HepG2 (cell line): Measurements from ENCODE around the gene LRRTM3. TPM values are rescaled to one million over a fixed set of nuclear protein-coding genes. Genes with fewer than 3 reads are reported as not detected.

ENCODE experiments used
- ATAC-seq: fragments of 200-7000 bp; cut with Tn5 transposase; 3 replicates; pipeline ENCODE4 v1.9.1; 2020; ENCODE audit warnings: mild to moderate bottlenecking, moderate library complexity
- BruUV-seq: library from RNA; stranded (reverse); fragments of 400-500 nt; replicated peaks from 2 replicates; lab custom pipeline; 2021; lab: Mats Ljungman, UMichigan
- CTCF ChIA-PET: fragments of 300-600 bp; formaldehyde crosslinking; extraction: SDS; loops from one replicate; lab custom pipeline; 2021; ENCODE audit warnings: low total read pairs, inconsistent platforms, low intra/inter-chr PET ratio; lab: Yijun Ruan, JAX
- POLR2A ChIA-PET: fragments of 350-600 bp; sonication (Branson Sonifier 250); formaldehyde crosslinking; loops from one replicate; lab custom pipeline; 2020; ENCODE audit warnings: antibody characterized with exemption, inconsistent platforms; lab: Yijun Ruan, JAX
- DNase-seq: peaks from one replicate; pipeline ENCODE4 v3.0.0-alpha.2; 2015; ENCODE audit warnings: low spot score
- FAIRE-seq: peaks from 3 replicates; lab custom pipeline; 2011; peaks lifted over from hg19 to GRCh38; lab: Jason Lieb, UNC
- H2AFZ ChIP-seq: one replicate; pipeline ENCODE4 v1.6.1; 2011; ENCODE audit warnings: low read length, inconsistent platforms
- H3K27ac ChIP-seq: fragments of 300-600 bp; 3 replicates; pipeline ENCODE4 v1.8.0; 2011; ENCODE audit warnings: mixed run types, mild to moderate bottlenecking, mixed read lengths, low read length, inconsistent platforms; ENCODE audit not compliant: insufficient read depth; ENCODE audit errors: extremely low read length
- H3K27me3 ChIP-seq, 2 experiments: fragments of 200-600 bp in 1 of 2; 2 replicates in 1 of 2; 3 replicates in 1 of 2; pipeline versions ENCODE4 v1.6.0 to v1.8.0; 2011; ENCODE audit warnings: low read length in 2 of 2, mild to moderate bottlenecking in 2 of 2, moderate library complexity in 2 of 2, inconsistent platforms in 1 of 2; ENCODE audit not compliant: insufficient read depth in 2 of 2, control insufficient read depth in 1 of 2
- H3K36me3 ChIP-seq, 2 experiments: fragments of 200-600 bp in 1 of 2; replicated peaks in 1 of 2; 2 replicates in 1 of 2; 3 replicates in 1 of 2; pipeline versions ENCODE4 v1.5.1 to v1.8.0; 2011; ENCODE audit warnings: low read length in 2 of 2, inconsistent platforms in 1 of 2; ENCODE audit not compliant: insufficient read depth in 2 of 2, control insufficient read depth in 1 of 2
- H3K4me1 ChIP-seq: 2 replicates; pipeline ENCODE4 v1.5.1; 2012; ENCODE audit warnings: low read length, inconsistent platforms; ENCODE audit not compliant: insufficient read depth
- H3K4me2 ChIP-seq: 2 replicates; pipeline ENCODE4 v1.6.0; 2011; ENCODE audit warnings: low read depth, low read length, inconsistent platforms
- H3K4me3 ChIP-seq, 3 experiments: fragments of 200-600 bp in 1 of 3; sonication (generic), shearing (Covaris generic) in 1 of 3; replicated peaks in 1 of 3; 2 replicates each; pipeline ENCODE4 v1.5.1; 2011 to 2016; ENCODE audit warnings: low read length in 3 of 3, inconsistent platforms in 2 of 3, low read depth in 2 of 3, mild to moderate bottlenecking in 2 of 3, control low read depth in 1 of 3, mixed read lengths in 1 of 3; ENCODE audit not compliant: insufficient read depth in 1 of 3
- H3K79me2 ChIP-seq: one replicate; pipeline ENCODE4 v1.6.1; 2011; ENCODE audit warnings: low read length, inconsistent platforms; ENCODE audit not compliant: insufficient read depth
- H3K9ac ChIP-seq: 2 replicates; pipeline ENCODE4 v1.6.0; 2011; ENCODE audit warnings: mild to moderate bottlenecking, low read depth, low read length, inconsistent platforms; ENCODE audit not compliant: insufficient read depth
- H3K9me3 ChIP-seq: 2 replicates; pipeline ENCODE4 v1.5.1; 2012; ENCODE audit warnings: mild to moderate bottlenecking, low read length
- H4K20me1 ChIP-seq: 2 replicates; pipeline ENCODE4 v1.6.0; 2011; ENCODE audit warnings: inconsistent platforms, mild to moderate bottlenecking, low read length, moderate library complexity; ENCODE audit not compliant: insufficient read depth
- ESRRA ChIP-seq: sonication (generic); formaldehyde crosslinking; IDR thresholded peaks from 2 replicates; pipeline ENCODE4 v1.5.1; 2020; ENCODE audit warnings: mild to moderate bottlenecking, low read depth, missing genetic modification reagents
- FOSL2 ChIP-seq: sonication (generic); formaldehyde crosslinking; IDR thresholded peaks from 2 replicates; pipeline ENCODE4 v1.4.0; 2020; ENCODE audit warnings: missing genetic modification reagents
- PHF20 ChIP-seq: sonication (generic); formaldehyde crosslinking; IDR thresholded peaks from 2 replicates; pipeline ENCODE4 v1.5.0; 2020; ENCODE audit warnings: mild to moderate bottlenecking, missing genetic modification reagents
- SIX1 ChIP-seq: sonication (generic); formaldehyde crosslinking; IDR thresholded peaks from 2 replicates; pipeline ENCODE4 v1.4.0; 2020; ENCODE audit warnings: missing genetic modification reagents, borderline replicate concordance
- SIX4 ChIP-seq: sonication (generic); formaldehyde crosslinking; IDR thresholded peaks from 2 replicates; pipeline ENCODE4 v1.4.0; 2020; ENCODE audit warnings: missing genetic modification reagents
- TEAD3 ChIP-seq: optimal IDR thresholded peaks from 2 replicates; pipeline ENCODE3; 2016; ENCODE audit warnings: borderline replicate concordance
- ZNF644 ChIP-seq: IDR thresholded peaks from 2 replicates; pipeline ENCODE4 v1.6.1; 2016; ENCODE audit warnings: low read depth
- ZSCAN9 ChIP-seq: IDR thresholded peaks from 2 replicates; pipeline ENCODE4 v1.6.1; 2016; ENCODE audit warnings: borderline replicate concordance
- in situ Hi-C: cut with HindIII; loops from 2 replicates; pipeline ENCODE4 v1.10.0; 2017; ENCODE audit warnings: low pct_unique_long_range_greater_than_20kb; ENCODE audit not compliant: extremely low pct_ligation_motif_present
- intact Hi-C: fragments of 100-400 bp; cut with micrococcal nuclease; formaldehyde crosslinking; loops from one replicate; pipeline ENCODE4 v1.10.0; 2022; ENCODE audit not compliant: unreplicated experiment
- polyA plus RNA-seq, 8 experiments: library from polyadenylated mRNA; depleted of rRNA in 3 of 8; stranded (reverse) in 7 of 8; unstranded in 1 of 8; fragments of >200 nt; fragmentation: Illumina TruSeq in 4 of 8; extraction: Trizol in 4 of 8; gene quantifications; 2 replicates each; pipeline versions ENCODE4 v1.2.1 to v1.2.3, GENCODE V29; 2011 to 2016; ENCODE audit warnings: low read depth in 4 of 8, missing spikeins in 1 of 8, mixed read lengths in 1 of 8; ENCODE audit not compliant: insufficient read depth in 1 of 8
- total RNA-seq, 5 experiments: library from RNA; depleted of rRNA; stranded (reverse); fragments of >200 nt; fragmentation: Illumina TruSeq; extraction: Trizol; gene quantifications; 2 replicates each; pipeline ENCODE4 v1.2.3, GENCODE V29; 2016; ENCODE audit warnings: low read depth in 1 of 5
- TF ChIP-seq, protein P1 (sequence below): sonication (generic); formaldehyde crosslinking; IDR thresholded peaks from 2 replicates; pipeline ENCODE4 v1.4.0; 2020; ENCODE audit warnings: missing genetic modification reagents, borderline replicate concordance
- TF ChIP-seq, protein P2 (sequence below): IDR thresholded peaks from 2 replicates; pipeline ENCODE4 v1.4.0; 2020; ENCODE audit warnings: mild to moderate bottlenecking, missing genetic modification reagents
- TF ChIP-seq, protein P3 (sequence below): sonication (generic); formaldehyde crosslinking; IDR thresholded peaks from 2 replicates; pipeline ENCODE4 v1.4.0; 2020; ENCODE audit warnings: missing genetic modification reagents, borderline replicate concordance
- TF ChIP-seq, protein P4 (sequence below): sonication (generic); formaldehyde crosslinking; IDR thresholded peaks from 2 replicates; pipeline ENCODE4 v1.4.0; 2020; ENCODE audit warnings: missing genetic modification reagents
- TF ChIP-seq, protein P5 (sequence below): IDR thresholded peaks from 2 replicates; pipeline ENCODE4 v1.6.1; 2012; ENCODE audit warnings: low read depth, low read length, improper control_type of control experiment

Gene LRRTM3
- total and polyA plus RNA-seq, 2 of the 13 experiments (the other 11 are each of a cell fraction or from before 2014, with no cell fraction given): not detected

DNA sequence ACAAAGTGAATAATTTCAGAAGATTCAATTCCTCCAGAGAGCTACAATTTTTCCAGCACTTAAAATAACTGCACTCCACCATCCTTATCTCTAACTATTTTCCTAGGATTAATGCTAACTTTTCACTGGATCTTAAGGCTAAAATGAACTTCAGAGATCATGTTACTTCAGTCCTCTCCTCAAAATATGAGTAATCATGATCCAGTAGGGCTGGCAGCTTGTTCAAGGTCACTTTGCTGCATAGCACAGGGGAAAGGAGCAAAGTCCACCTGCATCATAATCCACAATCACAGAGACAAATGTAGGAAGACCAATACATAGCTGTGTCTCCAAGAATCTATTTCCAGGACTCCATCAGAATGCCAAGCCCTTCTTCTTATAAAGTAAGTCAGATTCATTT lies 150.3 kb downstream of the LRRTM3 start:
- H3K4me3 ChIP-seq: no peak overlapping the region
- POLR2A ChIA-PET: no interaction called here
- no peaks in the 10 kb centered on the region for H3K9me3 ChIP-seq
- H3K9ac ChIP-seq: no peak overlapping the region
- H3K27ac ChIP-seq: no peak overlapping the region
- H3K36me3 ChIP-seq: no peaks in the 10 kb centered on the region
- CTCF ChIA-PET: no interaction called here
- in situ Hi-C loops (no loop called here), intact Hi-C loops (no loop called here)
- no peaks in the 10 kb centered on the region for H3K27me3 ChIP-seq
- peaks cover 19% of the 10 kb centered on the region for H3K4me1 ChIP-seq
- peak; percentile 81 for ATAC-seq
- no peaks in the 10 kb centered on the region for H4K20me1 ChIP-seq
- H3K79me2 ChIP-seq: no peaks in the 10 kb centered on the region
- peak; percentile 61 for DNase-seq
- no TSS peak for BruUV-seq
- no peak overlapping the region; the same call in 1 of the 2 replicates for H3K4me2 ChIP-seq
- no peak overlapping the region for H2AFZ ChIP-seq
- FAIRE-seq: no peak
- TF ChIP-seq, protein P1, sequence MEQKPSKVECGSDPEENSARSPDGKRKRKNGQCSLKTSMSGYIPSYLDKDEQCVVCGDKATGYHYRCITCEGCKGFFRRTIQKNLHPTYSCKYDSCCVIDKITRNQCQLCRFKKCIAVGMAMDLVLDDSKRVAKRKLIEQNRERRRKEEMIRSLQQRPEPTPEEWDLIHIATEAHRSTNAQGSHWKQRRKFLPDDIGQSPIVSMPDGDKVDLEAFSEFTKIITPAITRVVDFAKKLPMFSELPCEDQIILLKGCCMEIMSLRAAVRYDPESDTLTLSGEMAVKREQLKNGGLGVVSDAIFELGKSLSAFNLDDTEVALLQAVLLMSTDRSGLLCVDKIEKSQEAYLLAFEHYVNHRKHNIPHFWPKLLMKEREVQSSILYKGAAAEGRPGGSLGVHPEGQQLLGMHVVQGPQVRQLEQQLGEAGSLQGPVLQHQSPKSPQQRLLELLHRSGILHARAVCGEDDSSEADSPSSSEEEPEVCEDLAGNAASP: no peak
- 0 out of 2 replicates have a peak, but pooled peaks have one; percentile 29 for TF ChIP-seq ESRRA
- TF ChIP-seq ZSCAN9 (CRISPR knock-in tag): no peak
- peak; percentile 17 for TF ChIP-seq TEAD3
- 0 out of 2 replicates have a peak, but pooled peaks have one; percentile 64 for TF ChIP-seq SIX1 (CRISPR knock-in tag)
- TF ChIP-seq PHF20 (CRISPR knock-in tag): no peak
- peak; percentile 60 for TF ChIP-seq FOSL2 (CRISPR knock-in tag)
- peak; percentile 49; the same call in 1 of the 2 replicates for TF ChIP-seq ZNF644 (CRISPR knock-in tag)
- TF ChIP-seq, protein P2, sequence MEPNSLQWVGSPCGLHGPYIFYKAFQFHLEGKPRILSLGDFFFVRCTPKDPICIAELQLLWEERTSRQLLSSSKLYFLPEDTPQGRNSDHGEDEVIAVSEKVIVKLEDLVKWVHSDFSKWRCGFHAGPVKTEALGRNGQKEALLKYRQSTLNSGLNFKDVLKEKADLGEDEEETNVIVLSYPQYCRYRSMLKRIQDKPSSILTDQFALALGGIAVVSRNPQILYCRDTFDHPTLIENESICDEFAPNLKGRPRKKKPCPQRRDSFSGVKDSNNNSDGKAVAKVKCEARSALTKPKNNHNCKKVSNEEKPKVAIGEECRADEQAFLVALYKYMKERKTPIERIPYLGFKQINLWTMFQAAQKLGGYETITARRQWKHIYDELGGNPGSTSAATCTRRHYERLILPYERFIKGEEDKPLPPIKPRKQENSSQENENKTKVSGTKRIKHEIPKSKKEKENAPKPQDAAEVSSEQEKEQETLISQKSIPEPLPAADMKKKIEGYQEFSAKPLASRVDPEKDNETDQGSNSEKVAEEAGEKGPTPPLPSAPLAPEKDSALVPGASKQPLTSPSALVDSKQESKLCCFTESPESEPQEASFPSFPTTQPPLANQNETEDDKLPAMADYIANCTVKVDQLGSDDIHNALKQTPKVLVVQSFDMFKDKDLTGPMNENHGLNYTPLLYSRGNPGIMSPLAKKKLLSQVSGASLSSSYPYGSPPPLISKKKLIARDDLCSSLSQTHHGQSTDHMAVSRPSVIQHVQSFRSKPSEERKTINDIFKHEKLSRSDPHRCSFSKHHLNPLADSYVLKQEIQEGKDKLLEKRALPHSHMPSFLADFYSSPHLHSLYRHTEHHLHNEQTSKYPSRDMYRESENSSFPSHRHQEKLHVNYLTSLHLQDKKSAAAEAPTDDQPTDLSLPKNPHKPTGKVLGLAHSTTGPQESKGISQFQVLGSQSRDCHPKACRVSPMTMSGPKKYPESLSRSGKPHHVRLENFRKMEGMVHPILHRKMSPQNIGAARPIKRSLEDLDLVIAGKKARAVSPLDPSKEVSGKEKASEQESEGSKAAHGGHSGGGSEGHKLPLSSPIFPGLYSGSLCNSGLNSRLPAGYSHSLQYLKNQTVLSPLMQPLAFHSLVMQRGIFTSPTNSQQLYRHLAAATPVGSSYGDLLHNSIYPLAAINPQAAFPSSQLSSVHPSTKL: peak; percentile 65
- TF ChIP-seq, protein P3, sequence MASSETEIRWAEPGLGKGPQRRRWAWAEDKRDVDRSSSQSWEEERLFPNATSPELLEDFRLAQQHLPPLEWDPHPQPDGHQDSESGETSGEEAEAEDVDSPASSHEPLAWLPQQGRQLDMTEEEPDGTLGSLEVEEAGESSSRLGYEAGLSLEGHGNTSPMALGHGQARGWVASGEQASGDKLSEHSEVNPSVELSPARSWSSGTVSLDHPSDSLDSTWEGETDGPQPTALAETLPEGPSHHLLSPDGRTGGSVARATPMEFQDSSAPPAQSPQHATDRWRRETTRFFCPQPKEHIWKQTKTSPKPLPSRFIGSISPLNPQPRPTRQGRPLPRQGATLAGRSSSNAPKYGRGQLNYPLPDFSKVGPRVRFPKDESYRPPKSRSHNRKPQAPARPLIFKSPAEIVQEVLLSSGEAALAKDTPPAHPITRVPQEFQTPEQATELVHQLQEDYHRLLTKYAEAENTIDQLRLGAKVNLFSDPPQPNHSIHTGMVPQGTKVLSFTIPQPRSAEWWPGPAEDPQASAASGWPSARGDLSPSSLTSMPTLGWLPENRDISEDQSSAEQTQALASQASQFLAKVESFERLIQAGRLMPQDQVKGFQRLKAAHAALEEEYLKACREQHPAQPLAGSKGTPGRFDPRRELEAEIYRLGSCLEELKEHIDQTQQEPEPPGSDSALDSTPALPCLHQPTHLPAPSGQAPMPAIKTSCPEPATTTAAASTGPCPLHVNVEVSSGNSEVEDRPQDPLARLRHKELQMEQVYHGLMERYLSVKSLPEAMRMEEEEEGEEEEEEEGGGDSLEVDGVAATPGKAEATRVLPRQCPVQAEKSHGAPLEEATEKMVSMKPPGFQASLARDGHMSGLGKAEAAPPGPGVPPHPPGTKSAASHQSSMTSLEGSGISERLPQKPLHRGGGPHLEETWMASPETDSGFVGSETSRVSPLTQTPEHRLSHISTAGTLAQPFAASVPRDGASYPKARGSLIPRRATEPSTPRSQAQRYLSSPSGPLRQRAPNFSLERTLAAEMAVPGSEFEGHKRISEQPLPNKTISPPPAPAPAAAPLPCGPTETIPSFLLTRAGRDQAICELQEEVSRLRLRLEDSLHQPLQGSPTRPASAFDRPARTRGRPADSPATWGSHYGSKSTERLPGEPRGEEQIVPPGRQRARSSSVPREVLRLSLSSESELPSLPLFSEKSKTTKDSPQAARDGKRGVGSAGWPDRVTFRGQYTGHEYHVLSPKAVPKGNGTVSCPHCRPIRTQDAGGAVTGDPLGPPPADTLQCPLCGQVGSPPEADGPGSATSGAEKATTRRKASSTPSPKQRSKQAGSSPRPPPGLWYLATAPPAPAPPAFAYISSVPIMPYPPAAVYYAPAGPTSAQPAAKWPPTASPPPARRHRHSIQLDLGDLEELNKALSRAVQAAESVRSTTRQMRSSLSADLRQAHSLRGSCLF: no peak
- TF ChIP-seq SIX4 (CRISPR knock-in tag): peak; percentile 57; the same call in 1 of the 2 replicates
- TF ChIP-seq, protein P4, sequence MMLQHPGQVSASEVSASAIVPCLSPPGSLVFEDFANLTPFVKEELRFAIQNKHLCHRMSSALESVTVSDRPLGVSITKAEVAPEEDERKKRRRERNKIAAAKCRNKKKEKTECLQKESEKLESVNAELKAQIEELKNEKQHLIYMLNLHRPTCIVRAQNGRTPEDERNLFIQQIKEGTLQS (CRISPR knock-in tag): no peak
- TF ChIP-seq, protein P5, sequence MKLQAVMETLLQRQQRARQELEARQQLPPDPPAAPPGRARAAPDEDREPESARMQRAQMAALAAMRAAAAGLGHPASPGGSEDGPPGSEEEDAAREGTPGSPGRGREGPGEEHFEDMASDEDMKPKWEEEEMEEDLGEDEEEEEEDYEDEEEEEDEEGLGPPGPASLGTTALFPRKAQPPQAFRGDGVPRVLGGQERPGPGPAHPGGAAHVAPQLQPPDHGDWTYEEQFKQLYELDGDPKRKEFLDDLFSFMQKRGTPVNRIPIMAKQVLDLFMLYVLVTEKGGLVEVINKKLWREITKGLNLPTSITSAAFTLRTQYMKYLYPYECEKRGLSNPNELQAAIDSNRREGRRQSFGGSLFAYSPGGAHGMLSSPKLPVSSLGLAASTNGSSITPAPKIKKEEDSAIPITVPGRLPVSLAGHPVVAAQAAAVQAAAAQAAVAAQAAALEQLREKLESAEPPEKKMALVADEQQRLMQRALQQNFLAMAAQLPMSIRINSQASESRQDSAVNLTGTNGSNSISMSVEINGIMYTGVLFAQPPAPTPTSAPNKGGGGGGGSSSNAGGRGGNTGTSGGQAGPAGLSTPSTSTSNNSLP: 0 out of 2 replicates have a peak, but pooled peaks have one; percentile 37
